ENCODE measurements around the gene KAZN.
A peak's percentile ranks its signal among the peaks of the same experiment; 100 is the strongest.
"Not testable (repeated sequence)": the region's sequence is repeated elsewhere in the genome, so short reads cannot be mapped to it uniquely, and the experiment has no call there.

Gene KAZN

GRCh38 chr1:14948112-14948652, 349.7 kb downstream of the KAZN start:
- no peak for DNase-seq

DNA sequence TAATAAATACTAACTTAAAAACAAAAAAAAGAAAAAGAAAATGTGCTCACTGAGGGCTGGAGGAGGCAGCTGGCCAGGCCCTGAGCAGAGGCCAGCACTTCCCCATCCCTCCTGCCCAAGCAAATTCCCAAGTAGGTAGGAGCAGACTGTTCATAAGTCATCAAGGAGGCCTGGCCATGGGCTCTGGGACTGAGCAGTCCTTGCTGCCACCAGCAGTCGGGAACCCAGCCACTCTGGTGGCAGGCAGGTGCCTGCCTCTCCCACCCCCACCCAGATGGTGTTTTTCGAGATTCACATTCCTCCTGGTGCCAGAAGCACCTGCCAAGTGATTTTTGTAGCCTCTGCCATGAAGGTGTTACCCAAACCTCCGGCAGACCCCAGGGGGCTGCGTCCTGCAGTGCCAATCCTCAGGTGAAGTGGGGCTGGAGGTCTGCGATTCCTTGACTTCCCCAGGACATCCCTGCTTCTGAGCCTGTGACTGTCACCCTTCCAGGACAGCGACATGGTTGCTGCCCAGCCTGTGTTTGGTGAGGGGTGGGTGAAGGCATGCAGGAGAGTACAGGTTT, 350.9 kb downstream of the KAZN start:
- DNase-seq: no peak

DNA sequence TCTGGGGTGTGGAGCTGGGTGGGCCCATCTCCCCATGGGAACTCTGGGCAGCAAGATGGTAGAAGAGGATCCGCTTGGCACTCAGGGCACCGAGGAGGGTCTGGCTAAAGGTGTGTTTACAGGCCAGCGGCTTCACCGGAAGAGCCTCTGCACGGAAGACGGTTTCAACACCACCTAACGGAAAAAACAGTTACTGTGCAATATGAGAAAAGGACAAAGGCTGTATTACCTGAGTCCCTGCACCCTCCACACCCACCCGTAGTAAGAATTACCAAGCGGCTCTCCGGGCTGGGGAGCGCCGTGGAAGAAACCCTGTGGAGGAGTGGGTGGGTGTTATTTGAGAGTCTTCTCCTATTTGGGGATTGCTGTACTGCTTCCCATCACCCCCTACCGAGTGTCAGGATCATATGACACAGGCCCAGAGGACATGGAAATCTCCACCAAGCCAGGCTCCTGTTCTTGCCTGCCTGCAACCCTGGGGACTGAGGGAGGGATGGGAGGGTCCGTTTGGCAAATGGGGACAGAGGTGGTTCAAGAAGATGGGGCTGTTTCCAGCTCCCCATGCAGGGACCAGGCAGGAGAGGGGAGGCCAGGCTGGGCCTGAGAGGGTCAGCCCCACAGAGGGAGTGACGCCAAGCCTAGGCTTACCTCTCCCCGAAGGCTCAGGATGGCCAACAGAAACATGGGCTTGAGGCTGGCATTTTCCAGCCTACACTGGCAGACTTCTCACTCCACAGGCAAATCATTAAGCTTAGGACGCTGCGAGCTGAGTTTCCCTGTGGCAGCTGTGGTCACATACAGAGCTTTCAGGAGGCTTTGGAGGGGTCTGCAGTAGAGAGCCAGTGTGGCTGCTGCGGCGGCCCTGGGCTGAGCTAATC, 351.6 kb downstream of the KAZN start:
- peak; percentile 49 for DNase-seq

DNA sequence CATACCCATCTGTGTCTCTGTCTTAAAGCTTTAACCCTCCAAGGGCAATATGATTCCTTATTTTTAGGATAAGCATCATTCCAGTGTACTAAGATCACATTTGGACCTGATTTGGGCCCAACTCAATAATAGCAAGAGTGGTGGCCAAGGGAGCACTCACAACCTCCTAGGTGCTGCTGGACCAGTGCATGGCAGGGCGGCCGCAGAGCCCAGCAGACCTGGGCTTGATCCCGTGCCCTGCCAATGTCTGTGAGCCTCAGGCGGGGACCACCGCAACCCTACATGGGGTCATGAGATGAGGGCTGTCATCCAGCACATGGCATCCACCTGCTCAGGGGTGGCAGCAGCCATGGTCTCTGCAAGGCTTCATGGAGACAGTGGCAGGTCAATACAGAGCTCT, 353.3 kb downstream of the KAZN start:
- no peak for DNase-seq

DNA sequence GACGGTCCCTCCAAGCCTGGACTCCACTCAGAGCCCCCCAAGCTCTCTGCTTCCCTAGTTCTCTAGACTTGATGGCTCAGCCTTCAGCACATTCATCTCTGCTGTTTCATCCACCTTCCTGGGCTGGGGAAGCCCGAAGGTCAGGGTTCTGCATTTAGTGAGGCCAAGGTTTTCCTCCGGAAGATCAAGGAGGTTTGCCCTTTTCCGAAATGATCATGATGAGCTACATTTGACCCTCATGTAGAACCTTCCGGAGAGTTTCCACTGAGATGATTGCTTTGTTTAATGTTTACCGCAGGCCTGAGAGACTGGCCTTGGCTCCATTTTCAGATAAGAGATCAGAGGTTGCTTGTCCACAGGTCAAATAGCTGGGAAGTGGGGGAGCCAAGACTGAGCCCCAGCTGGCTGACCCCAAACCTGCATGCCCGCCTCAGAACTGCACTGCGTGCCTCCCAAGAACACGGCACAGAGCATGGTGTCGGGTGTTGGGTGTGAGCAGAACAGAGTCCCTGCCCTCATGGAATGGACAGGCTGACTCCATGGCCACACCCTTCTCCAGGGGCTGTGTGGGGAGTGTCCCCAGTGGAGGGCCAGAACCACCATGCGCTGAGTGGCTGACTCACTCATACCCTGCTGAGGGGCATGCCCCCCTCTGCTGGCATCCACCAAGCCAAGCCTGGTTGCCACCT, 354.3 kb downstream of the KAZN start:
- DNase-seq: no peak

- DNase-seq: no peak
Measured at GRCh38 chr1:14954210-14954609, 355.7 kb downstream of the KAZN start.

GRCh38 chr1:14954930-14955329, 356.4 kb downstream of the KAZN start:
- no peak for DNase-seq

DNA sequence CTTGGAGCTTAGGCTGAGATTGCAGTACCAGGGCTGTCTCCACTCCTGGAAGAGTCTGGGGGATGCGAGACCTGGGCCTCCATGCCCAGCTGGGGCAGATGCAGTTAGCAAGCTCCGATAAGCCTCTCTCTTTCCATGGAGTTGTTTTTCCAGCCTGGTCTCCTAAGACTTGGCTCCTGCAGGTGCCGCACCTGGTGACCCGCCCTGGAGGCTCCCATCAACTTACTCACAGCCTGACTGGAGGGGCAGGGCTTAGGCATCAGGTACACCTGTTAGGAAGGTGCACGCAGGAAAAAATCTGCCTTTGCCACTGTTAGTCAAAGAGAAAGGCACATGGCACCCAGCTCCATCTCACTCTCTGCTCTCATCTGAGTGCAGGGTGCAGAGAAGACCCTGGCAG, 356.9 kb downstream of the KAZN start:
- DNase-seq: no peak

GRCh38 chr1:14955976-14956375, 357.5 kb downstream of the KAZN start:
- DNase-seq: no peak

GRCh38 chr1:14956579-14957195, 358.2 kb downstream of the KAZN start:
- DNase-seq: no peak

GRCh38 chr1:14957375-14958098, 359.1 kb downstream of the KAZN start:
- DNase-seq: no peak

DNA sequence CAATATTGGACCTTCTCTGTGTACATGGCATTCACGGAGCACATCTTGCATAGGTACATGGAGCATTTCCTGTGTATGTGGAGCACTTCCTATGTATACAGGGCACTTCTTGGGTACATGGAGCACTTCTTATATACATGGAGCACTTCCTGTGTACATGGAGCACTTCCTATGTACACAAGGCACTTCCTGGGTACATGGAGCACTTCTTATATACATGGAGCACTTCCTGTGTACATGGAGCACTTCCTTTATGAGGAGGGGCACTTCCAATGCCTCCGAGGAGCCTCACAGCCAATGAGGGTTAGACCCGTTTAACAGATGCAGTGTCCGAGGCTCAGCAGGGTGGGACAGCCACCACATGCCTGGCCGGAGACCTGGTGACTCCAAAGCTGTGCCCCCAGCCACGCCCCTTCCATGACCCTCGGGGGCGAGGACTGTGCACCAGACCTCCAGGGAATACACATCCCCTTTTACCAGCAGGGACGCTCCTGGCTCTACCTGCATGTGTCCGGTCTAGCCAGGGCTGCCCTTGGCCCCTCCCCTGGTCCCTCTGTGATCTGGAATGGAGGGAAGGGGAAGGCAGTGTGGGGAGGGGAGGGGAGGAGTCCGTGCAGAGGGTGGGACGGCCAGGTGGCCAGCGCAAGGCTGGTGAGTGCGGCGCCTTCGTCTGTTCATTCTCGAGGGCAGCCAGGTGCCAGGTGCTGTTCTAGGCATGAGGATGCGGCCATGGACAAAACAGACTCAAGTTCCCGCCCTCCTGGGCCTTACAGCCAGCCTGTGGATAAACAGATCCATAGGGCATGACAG, 360.0 kb downstream of the KAZN start:
- DNase-seq: no peak

DNA sequence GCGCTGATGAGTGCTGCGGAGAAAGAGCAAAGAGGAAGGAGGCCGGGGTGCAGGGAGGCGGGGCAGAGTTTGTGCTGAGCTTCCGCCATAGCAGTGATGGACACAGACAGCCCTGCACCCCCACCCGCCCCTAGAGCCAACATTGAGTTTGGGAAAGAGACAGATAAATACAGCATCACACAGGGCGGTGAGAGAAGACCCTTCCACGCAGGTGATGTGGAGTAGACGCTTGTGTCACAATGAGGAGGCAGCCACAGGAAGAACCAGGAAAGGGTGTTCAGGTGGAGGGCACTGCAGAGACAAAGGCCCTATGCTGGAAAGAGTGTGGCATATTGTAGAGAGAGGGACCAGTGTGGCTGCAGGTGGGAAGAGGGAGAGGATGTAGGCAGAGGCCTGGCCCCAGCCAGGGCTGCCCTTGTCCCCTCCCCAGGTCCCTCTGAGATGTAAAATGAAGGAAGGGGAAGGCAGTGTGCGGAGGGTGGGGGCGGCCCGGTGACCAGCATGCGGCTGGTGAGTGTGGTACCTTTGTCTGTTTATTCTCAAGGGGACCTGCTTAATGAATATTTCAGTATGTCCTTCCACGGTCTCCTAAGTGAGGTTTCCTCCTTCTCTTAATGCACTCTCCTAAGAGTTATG, 360.7 kb downstream of the KAZN start:
- DNase-seq: peak; percentile 75

DNA sequence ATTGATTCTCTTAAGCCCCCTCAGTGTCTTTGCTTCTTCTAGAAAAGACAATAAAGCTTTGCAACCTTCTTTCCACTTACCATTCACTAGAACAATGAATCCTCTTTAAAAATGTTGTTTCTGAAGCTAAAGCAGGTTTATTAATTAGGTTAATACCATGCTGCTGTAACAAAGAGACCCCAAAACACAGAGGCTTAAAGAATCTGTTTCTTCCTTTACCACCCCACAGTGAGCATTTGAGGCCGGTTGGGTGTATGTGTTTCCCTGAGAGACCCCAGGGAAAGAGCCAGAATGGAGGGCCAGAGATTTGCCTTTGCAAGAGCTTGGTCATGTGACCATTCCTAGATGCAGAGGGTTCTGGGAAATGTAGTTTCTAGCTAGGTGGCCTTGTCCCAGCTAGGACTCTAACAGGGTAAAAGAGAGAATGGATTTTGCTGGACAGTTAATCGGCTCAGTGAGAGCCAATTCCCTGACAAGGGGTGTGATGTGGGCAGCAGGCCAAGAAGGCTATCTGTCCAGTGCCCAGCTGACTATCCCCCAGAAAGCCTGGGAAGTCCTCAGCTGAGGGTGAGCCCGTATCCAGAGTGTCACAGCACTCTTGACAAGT, 363.3 kb downstream of the KAZN start:
- DNase-seq: peak; percentile 36

DNA sequence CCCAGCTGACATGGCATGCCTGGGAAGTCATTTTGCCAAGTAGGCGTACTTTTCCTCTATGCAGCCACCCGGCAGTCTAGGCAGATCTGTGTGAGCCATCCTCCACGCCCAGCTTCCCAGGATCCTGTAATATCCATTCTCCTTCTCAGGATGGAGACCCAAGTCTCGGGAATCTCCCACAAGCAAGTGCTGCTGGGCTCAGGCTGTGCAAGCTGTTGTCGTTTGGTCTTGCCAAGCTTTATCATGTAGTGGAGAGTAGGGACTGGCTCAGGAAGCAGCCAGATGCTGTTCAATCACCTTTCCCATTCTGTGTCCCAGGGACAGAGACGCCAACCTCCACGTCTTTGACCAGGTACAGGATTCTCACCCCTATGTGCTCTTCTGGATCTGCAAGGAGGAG, 363.9 kb downstream of the KAZN start:
- no peak for DNase-seq

DNA sequence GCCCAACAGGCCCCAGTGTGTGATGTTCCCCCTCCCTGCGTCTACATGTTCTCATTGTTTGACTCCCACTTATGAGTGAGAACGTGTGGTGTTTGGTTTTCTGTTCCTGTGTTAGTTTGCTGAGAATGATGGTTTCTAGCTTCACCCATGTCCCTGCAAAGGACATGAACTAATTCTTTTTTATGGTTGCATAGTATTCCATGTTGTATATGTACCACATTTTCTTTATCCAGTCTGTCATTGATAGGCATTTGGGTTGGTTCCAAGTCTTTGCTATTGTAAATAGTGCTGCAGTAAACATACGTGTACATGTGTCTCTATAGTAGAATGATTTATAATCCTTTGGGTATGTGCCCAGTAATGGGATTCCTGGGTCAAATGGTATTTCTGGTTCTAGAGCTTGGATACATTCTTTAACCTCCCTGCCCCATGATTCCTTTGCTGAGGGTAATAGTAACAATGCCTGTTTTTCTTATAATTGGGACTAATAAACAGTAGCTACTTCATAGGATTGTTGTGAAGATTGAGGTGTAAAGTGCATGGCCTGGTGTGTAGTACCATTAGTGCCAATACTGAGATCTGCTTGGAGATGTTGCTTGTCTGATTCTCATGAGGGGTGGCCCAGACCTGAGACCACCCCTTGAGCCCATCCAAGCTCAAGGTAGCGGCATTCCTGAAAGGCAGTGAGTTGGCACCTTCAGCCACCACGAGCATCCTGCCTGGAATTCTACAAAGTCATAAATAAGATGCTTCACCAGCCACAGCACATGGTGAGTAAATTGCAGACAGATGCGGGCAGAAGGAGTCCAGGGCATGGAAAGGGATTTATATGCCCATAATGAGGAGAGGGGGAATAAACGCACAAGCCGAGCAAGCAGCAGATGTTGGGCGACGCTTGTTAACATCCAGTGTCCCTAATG, 365.6 kb downstream of the KAZN start:
- DNase-seq: not testable (repeated sequence)

DNA sequence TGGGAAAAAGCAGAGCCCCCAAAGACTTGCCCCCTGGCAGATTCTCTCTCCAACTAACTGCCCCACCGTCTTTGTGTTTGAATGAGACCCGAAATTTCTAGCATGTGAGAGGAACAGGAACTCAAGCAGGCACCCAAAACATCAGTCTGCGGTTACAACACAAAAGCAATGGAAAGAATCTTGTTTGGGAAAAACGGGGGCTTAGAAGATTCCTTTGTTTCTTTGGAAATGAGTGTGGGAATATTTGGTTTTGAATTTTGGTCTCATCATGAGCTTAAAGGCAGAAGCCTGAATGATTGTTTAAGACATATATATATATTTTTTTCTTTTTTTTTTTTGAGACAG, 366.2 kb downstream of the KAZN start:
- no peak for DNase-seq

- DNase-seq: peak; percentile 83
Measured at GRCh38 chr1:14968251-14968851, 369.9 kb downstream of the KAZN start.

DNA sequence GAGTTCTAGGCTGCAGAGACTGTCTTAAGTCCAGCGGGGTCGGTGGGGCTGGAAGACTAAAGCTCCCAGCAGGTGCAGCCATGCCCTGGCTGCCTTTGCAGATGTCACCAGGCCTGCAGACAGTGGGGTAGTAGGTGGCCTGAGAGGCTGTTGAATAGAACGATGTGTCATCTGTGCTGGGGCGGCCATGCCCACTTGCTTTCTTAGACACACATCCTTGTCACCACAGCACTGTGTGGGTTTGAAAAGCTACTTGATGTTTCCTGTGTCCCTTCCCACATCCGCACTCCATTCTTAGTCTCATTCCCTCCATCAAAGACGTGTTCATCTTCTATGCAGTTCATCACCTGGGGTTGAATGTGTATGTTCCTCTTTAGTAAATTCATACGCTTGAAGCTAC, 370.5 kb downstream of the KAZN start:
- no peak for DNase-seq

Measured in eye (tissue), 1 donor.